Mesenchymal stem cell (in vitro differentiated cells and primary cell): ENCODE measurements around the gene BICC1.

Experiments
- DNase-seq: peaks from one replicate; pipeline ENCODE4 v3.0.0-alpha.2; 2013
- H2AFZ ChIP-seq: one replicate; pipeline ENCODE4 v1.6.1; 2013; ENCODE audit warnings: low read depth, mild to moderate bottlenecking, control low read depth, inconsistent platforms, low read length, moderate library complexity
- H2AK5ac ChIP-seq: 2 replicates; pipeline ENCODE4 v1.6.1; 2013; ENCODE audit warnings: low read length, moderate library complexity, mild to moderate bottlenecking, inconsistent platforms; ENCODE audit not compliant: severe bottlenecking
- H2BK120ac ChIP-seq: one replicate; pipeline ENCODE4 v1.6.1; 2013; ENCODE audit warnings: low read depth, mild to moderate bottlenecking, inconsistent platforms, low read length, moderate library complexity
- H2BK12ac ChIP-seq, 2 experiments: one replicate each; pipeline ENCODE4 v1.6.1; 2013; ENCODE audit warnings: inconsistent platforms in 2 of 2, low read length in 2 of 2, mild to moderate bottlenecking in 2 of 2, moderate library complexity in 2 of 2, control low read depth in 1 of 2
- H2BK15ac ChIP-seq: one replicate; pipeline ENCODE4 v1.6.1; 2013; ENCODE audit warnings: mild to moderate bottlenecking, low read depth, inconsistent platforms; ENCODE audit not compliant: poor library complexity, severe bottlenecking
- H2BK5ac ChIP-seq: 2 replicates; pipeline ENCODE4 v1.6.1; 2013; ENCODE audit warnings: low read depth, mild to moderate bottlenecking, low read length, control low read depth, inconsistent platforms; ENCODE audit not compliant: poor library complexity, severe bottlenecking
- H3K14ac ChIP-seq, 2 experiments: one replicate each; pipeline ENCODE4 v1.6.1; 2013; ENCODE audit warnings: inconsistent platforms in 2 of 2, low read length in 2 of 2, control low read depth in 1 of 2, mild to moderate bottlenecking in 1 of 2, moderate library complexity in 1 of 2
- H3K18ac ChIP-seq, 2 experiments: one replicate each; pipeline ENCODE4 v1.6.1; 2013; ENCODE audit warnings: inconsistent platforms in 2 of 2, low read length in 2 of 2, control low read depth in 1 of 2, low read depth in 1 of 2, mild to moderate bottlenecking in 1 of 2
- H3K23ac ChIP-seq, 2 experiments: one replicate each; pipeline ENCODE4 v1.6.1; 2013; ENCODE audit warnings: inconsistent platforms in 2 of 2, low read length in 2 of 2, mild to moderate bottlenecking in 2 of 2, moderate library complexity in 2 of 2, control low read depth in 1 of 2
- H3K27ac ChIP-seq: 2 replicates; pipeline ENCODE4 v1.5.1; 2013; ENCODE audit warnings: mild to moderate bottlenecking, moderate library complexity, low read length, control low read depth, inconsistent platforms; ENCODE audit not compliant: poor library complexity, severe bottlenecking
- H3K27me3 ChIP-seq, 2 experiments: 2 replicates each; pipeline versions ENCODE4 v1.6.1 to v1.7.0; 2013; ENCODE audit warnings: low read length in 2 of 2, mild to moderate bottlenecking in 2 of 2, moderate library complexity in 2 of 2, control low read depth in 1 of 2, inconsistent platforms in 1 of 2; ENCODE audit not compliant: control insufficient read depth in 1 of 2, insufficient read depth in 1 of 2
- H3K36me3 ChIP-seq, 2 experiments: 2 replicates each; pipeline versions ENCODE4 v1.6.1 to v1.7.0; 2013; ENCODE audit warnings: low read length in 2 of 2, control low read depth in 1 of 2, inconsistent platforms in 1 of 2, low read depth in 1 of 2, mild to moderate bottlenecking in 1 of 2; ENCODE audit not compliant: insufficient read depth in 2 of 2, control insufficient read depth in 1 of 2
- H3K4ac ChIP-seq, 2 experiments: one replicate each; pipeline ENCODE4 v1.6.1; 2013; ENCODE audit warnings: inconsistent platforms in 2 of 2, low read length in 2 of 2, mild to moderate bottlenecking in 2 of 2, moderate library complexity in 2 of 2, control low read depth in 1 of 2, low read depth in 1 of 2
- H3K4me1 ChIP-seq: 2 replicates; pipeline ENCODE4 v1.6.1; 2013; ENCODE audit warnings: low read depth, low read length, control low read depth; ENCODE audit not compliant: control insufficient read depth, insufficient read depth
- H3K4me2 ChIP-seq: 2 replicates; pipeline ENCODE4 v1.6.1; 2013; ENCODE audit warnings: low read length, mild to moderate bottlenecking, inconsistent platforms; ENCODE audit not compliant: poor library complexity, severe bottlenecking
- H3K4me3 ChIP-seq, 2 experiments: 2 replicates each; pipeline versions ENCODE4 v1.5.1 to v1.7.0; 2013; ENCODE audit warnings: low read length in 2 of 2, mild to moderate bottlenecking in 2 of 2, control low read depth in 1 of 2, low read depth in 1 of 2; ENCODE audit not compliant: insufficient read depth in 1 of 2
- H3K79me1 ChIP-seq: replicated peaks from 2 replicates; pipeline ENCODE4 v1.6.1; 2013; ENCODE audit warnings: mild to moderate bottlenecking, control low read depth, low read length, inconsistent platforms; ENCODE audit not compliant: poor library complexity, severe bottlenecking
- H3K9ac ChIP-seq: 2 replicates; pipeline ENCODE4 v1.7.0; 2013; ENCODE audit warnings: mild to moderate bottlenecking, low read length, moderate library complexity
- H3K9me3 ChIP-seq: 2 replicates; pipeline ENCODE4 v1.7.0; 2013; ENCODE audit warnings: mild to moderate bottlenecking, low read length; ENCODE audit not compliant: control insufficient read depth
- H4K8ac ChIP-seq: one replicate; pipeline ENCODE4 v1.6.1; 2013; ENCODE audit warnings: inconsistent platforms, mild to moderate bottlenecking, low read length, moderate library complexity
- H4K91ac ChIP-seq: one replicate; pipeline ENCODE4 v1.6.1; 2013; ENCODE audit warnings: mild to moderate bottlenecking, low read length, inconsistent platforms
- WGBS: methylation state at CpG from one replicate; pipeline ENCODE4 v1.1.7; 2013; ENCODE audit warnings: mixed read lengths; 5-methylcytosine and 5-hydroxymethylcytosine counted together

Gene BICC1

DNA sequence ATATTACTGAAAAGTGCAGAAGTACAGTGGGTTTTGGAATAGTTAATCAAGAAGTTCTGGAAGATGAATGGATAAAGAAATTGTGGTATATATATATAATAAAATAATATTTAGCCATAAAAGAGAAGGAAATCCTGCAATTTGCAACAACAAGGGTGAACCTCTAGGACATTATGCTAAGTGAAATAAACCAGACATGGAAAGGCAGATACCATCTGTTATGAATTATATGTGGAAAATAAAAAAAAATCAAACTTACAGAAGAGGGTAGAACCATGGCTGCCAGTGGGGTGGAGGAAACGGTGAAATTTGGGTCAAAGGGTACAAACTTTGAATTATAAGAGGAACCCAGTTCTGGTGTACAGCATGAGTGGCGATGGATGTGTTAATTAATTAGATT lies 162.6 kb downstream of the BICC1 start:
- 92% methylated on average over 1 of the region's 2 CpGs for WGBS
- no peak overlapping the region for H2BK12ac ChIP-seq
- no peak overlapping the region for H4K91ac ChIP-seq

DNA sequence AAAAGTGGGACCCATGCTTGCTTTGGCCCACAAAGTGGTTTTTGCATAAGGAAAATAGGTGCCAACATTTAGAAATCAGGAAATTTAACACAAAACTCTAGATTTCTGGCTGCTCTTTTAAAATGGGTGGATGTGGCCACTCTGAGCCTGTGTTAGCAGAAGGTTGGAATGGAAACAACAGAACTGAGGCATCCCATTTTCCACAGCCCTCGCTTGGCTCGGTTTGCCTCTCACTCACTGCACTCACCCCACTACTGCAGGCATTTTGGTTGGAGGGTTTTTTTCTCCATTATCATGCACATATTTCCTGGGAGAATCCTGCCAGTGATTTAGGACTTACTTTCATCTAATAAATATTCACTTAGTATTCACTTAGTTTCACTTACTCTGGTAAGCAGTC lies 178.9 kb downstream of the BICC1 start:
- Histone ChIP-seq H3K4me1 (no peaks in the 10 kb centered on the region), H3K18ac (no peak overlapping the region), H3K79me1 (peaks cover 17% of the 10 kb centered on the region), H3K4me2 (no peak overlapping the region), H3K27ac (no peak overlapping the region), H3K4me3 (no peak overlapping the region), H3K23ac (no peak overlapping the region), H4K8ac (no peak overlapping the region), H2BK12ac (no peak overlapping the region), H3K36me3 (peaks cover 22 to 55% of the 10 kb centered on the region in 2 experiments), H3K9me3 (peaks cover 25% of the 10 kb centered on the region), H3K4ac (no peak overlapping the region), H2BK15ac (no peak overlapping the region), H3K9ac (no peak overlapping the region), H2AFZ (no peak overlapping the region), H3K27me3 (no peaks in the 10 kb centered on the region), H4K91ac (no peak overlapping the region), H2BK5ac (no peak overlapping the region), H3K14ac (no peak overlapping the region), H2AK5ac (no peak overlapping the region), H2BK120ac (no peak overlapping the region)
- 100% methylated on average over 2 of the region's 2 CpGs for WGBS
- DNase-seq = no peak

More for the DNA sequence above, 162.6 kb downstream of the BICC1 start:
- no peak overlapping the region for H2AK5ac ChIP-seq
- peaks cover 10 to 17% of the 10 kb centered on the region in 2 experiments for H3K36me3 ChIP-seq
- no peak overlapping the region for H3K9ac ChIP-seq
- H2BK5ac ChIP-seq = no peak overlapping the region
- H3K4me3 ChIP-seq = no peak overlapping the region
- no peak overlapping the region for H3K4ac ChIP-seq
- H3K23ac ChIP-seq = no peak overlapping the region
- DNase-seq = no peak
- H2AFZ ChIP-seq = no peak overlapping the region
- no peak overlapping the region for H3K4me2 ChIP-seq
- peaks cover 3% of the 10 kb centered on the region for H3K9me3 ChIP-seq
- no peaks in the 10 kb centered on the region for H3K4me1 ChIP-seq
- peaks cover 9% of the 10 kb centered on the region for H3K79me1 ChIP-seq
- no peak overlapping the region for H4K8ac ChIP-seq
- no peak overlapping the region for H3K27ac ChIP-seq
- H3K27me3 ChIP-seq = no peaks in the 10 kb centered on the region
- no peak overlapping the region for H3K18ac ChIP-seq
- H3K14ac ChIP-seq = no peak overlapping the region
- no peak overlapping the region for H2BK15ac ChIP-seq
- no peak overlapping the region for H2BK120ac ChIP-seq

DNA sequence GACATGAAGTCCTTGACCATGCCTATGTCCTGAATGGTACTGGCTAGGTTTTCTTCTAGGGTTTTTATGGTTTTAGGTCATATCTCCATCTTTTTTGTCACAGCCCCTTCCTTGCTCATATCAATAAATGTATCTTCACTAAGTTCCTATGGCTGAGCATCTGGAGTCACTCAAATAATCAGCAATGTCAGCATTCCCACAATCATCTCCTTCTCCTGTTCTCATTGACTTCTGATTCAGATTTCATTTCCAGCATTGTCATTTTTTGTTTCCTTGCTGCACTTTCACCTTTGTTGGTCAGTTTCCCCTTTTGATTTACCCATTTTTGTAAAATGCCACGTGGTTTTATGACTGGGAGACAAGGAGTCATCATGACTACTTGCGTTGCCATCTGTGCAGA lies 181.2 kb downstream of the BICC1 start:
- peaks cover 18% of the 10 kb centered on the region for H3K9me3 ChIP-seq
- peaks cover 15% of the 10 kb centered on the region for H3K79me1 ChIP-seq
- H2BK12ac ChIP-seq = no peak overlapping the region
- H2BK15ac ChIP-seq = no peak overlapping the region
- H3K4ac ChIP-seq = no peak overlapping the region
- peaks cover 10 to 59% of the 10 kb centered on the region in 2 experiments for H3K36me3 ChIP-seq
- H2BK5ac ChIP-seq = no peak overlapping the region
- H2BK120ac ChIP-seq = no peak overlapping the region
- H2AFZ ChIP-seq = no peak overlapping the region
- peaks cover 8% of the 10 kb centered on the region for H3K4me1 ChIP-seq
- no peak overlapping the region for H4K8ac ChIP-seq
- H4K91ac ChIP-seq = no peak overlapping the region
- DNase-seq = no peak
- no peak overlapping the region for H3K14ac ChIP-seq
- no peaks in the 10 kb centered on the region for H3K27me3 ChIP-seq
- no peak overlapping the region for H3K9ac ChIP-seq
- no peak overlapping the region for H3K23ac ChIP-seq
- WGBS = 76% methylated on average over 2 of the region's 2 CpGs
- H3K4me3 ChIP-seq = no peak overlapping the region
- H2AK5ac ChIP-seq = no peak overlapping the region
- no peak overlapping the region for H3K27ac ChIP-seq
- no peak overlapping the region for H3K4me2 ChIP-seq
- no peak overlapping the region for H3K18ac ChIP-seq

DNA sequence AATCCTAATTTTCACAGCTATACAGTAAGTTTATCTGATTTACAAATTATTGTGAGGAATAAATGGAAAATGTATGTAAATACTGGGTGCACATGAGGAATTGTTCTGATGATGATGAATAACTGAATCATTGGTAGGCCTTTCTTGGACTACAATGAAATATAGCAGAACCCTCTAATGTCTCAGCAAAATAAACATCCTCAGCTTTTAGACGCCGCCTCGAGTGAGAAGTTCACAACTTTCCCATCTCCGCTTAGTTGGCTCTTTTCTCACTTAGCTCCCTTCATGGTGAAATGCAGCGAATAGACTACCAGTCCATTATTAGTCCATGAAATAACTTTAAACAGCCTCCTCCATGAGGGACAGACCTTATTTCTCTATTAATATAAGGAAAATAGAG lies 182.3 kb downstream of the BICC1 start:
- no peak overlapping the region for H3K9ac ChIP-seq
- H2BK120ac ChIP-seq = no peak overlapping the region
- no peak overlapping the region for H4K91ac ChIP-seq
- no peak overlapping the region for H3K4me2 ChIP-seq
- no peak for DNase-seq
- peaks cover 6 to 48% of the 10 kb centered on the region in 2 experiments for H3K36me3 ChIP-seq
- H3K18ac ChIP-seq = no peak overlapping the region
- H2BK5ac ChIP-seq = no peak overlapping the region
- no peak overlapping the region for H3K27ac ChIP-seq
- no peaks in the 10 kb centered on the region for H3K27me3 ChIP-seq
- no peak overlapping the region for H2BK12ac ChIP-seq
- H2BK15ac ChIP-seq = no peak overlapping the region
- no peak overlapping the region for H3K14ac ChIP-seq
- H2AFZ ChIP-seq = no peak overlapping the region
- H4K8ac ChIP-seq = no peak overlapping the region
- no peak overlapping the region for H2AK5ac ChIP-seq
- H3K23ac ChIP-seq = no peak overlapping the region
- 87% methylated on average over 3 of the region's 5 CpGs for WGBS
- no peak overlapping the region for H3K4me3 ChIP-seq
- peaks cover 14% of the 10 kb centered on the region for H3K9me3 ChIP-seq
- H3K79me1 ChIP-seq = peaks cover 11% of the 10 kb centered on the region
- H3K4me1 ChIP-seq = peaks cover 8% of the 10 kb centered on the region
- no peak overlapping the region for H3K4ac ChIP-seq
